BJ (cell line): Measurements from ENCODE around the gene GNAS-AS1. TPM values are rescaled to one million over a fixed set of nuclear protein-coding genes. Genes with fewer than 3 reads are reported as not detected.

ENCODE experiments used
- CTCF ChIA-PET: fragments of 350-600 bp; formaldehyde crosslinking; extraction: SDS; loops from one replicate; lab custom pipeline; 2021; ENCODE audit warnings: antibody characterized with exemption, inconsistent platforms; lab: Yijun Ruan, JAX
- POLR2A ChIA-PET: fragments of 300-600 bp; sonication (Branson Sonifier 250); formaldehyde crosslinking; extraction: SDS; loops from one replicate; lab custom pipeline; 2021; ENCODE audit warnings: antibody characterized with exemption; lab: Charles Lee
- DNase-seq: peaks from one replicate; pipeline ENCODE4 v3.0.0-alpha.2; 2011; ENCODE audit warnings: low read depth
- H3K27me3 ChIP-seq: 2 replicates; pipeline ENCODE4 v1.6.0; 2011; ENCODE audit warnings: low read length; ENCODE audit not compliant: control insufficient read depth, insufficient read depth
- H3K36me3 ChIP-seq: 2 replicates; pipeline ENCODE4 v1.5.1; 2011; ENCODE audit warnings: low read length; ENCODE audit not compliant: control insufficient read depth, insufficient read depth
- H3K4me3 ChIP-seq: 2 replicates; pipeline ENCODE4 v1.5.1; 2011; ENCODE audit warnings: low read depth, mild to moderate bottlenecking, control low read depth, low read length
- CTCF ChIP-seq: IDR thresholded peaks from 2 replicates; pipeline ENCODE4 v1.5.1; 2011; ENCODE audit warnings: low read depth, mild to moderate bottlenecking, control low read depth, inconsistent platforms, low read length, moderate library complexity; ENCODE audit not compliant: insufficient read depth
- polyA plus RNA-seq: library from polyadenylated mRNA; depleted of rRNA; stranded (reverse); fragments of >200 nt; gene quantifications from 2 replicates; pipeline ENCODE4 v1.2.3, GENCODE V29; 2011; rRNA removed
- small RNA-seq: library from RNA; depleted of rRNA; stranded (forward); fragments of <200 nt; gene quantifications from one replicate; pipeline ENCODE3, GENCODE V24; 2012; ENCODE audit warnings: low replicate concordance, low read depth; ENCODE audit not compliant: insufficient read length

GNAS-AS1 gene
- polyA plus RNA-seq, 1 experiment, result 0.45 TPM

GRCh38 chr20:58772786-58773185 lies 77.9 kb downstream of the GNAS-AS1 start:
- ChIA-PET CTCF (no interaction called here), POLR2A (no interaction called here)
- Histone ChIP-seq H3K27me3 (peaks cover 12% of the 10 kb centered on the region), H3K36me3 (no peaks in the 10 kb centered on the region), H3K4me3 (no peak overlapping the region)
- no peak for TF ChIP-seq CTCF
- DNase-seq, result no peak

Small RNA genes lying within 50 kb of the gene (small RNA-seq; reads per million reads assigned to genes)
- gene MIR298, result not detected
- gene RF02127, result not detected
- not detected for gene RF02128
- not detected for gene RF02130
- not detected for gene RF02131

Other genes with a start within 250 kb of the GNAS-AS1 start
- 39.7 and 45.5 TPM in 2 replicates for gene STX16, start 199.6 kb downstream of the GNAS-AS1 start, polyA plus RNA-seq
- gene NPEPL1, start 158.1 kb downstream of the GNAS-AS1 start, polyA plus RNA-seq, result 5.7 and 8.2 TPM in 2 replicates
- gene GNAS, start 1.8 kb upstream of the GNAS-AS1 start, polyA plus RNA-seq, result 1,063 and 1,537 TPM in 2 replicates
- 63.6 and 79.6 TPM in 2 replicates for gene NELFCD, start 130.4 kb upstream of the GNAS-AS1 start, polyA plus RNA-seq
- 231 and 288 TPM in 2 replicates for gene CTSZ, start 156.4 kb upstream of the GNAS-AS1 start, polyA plus RNA-seq
- 0.01 TPM in 1 of 2 replicates, not detected in the other for gene TUBB1, start 168.5 kb upstream of the GNAS-AS1 start, polyA plus RNA-seq
- 54.5 and 75.1 TPM in 2 replicates for gene ATP5F1E, start 181.4 kb upstream of the GNAS-AS1 start, polyA plus RNA-seq
- 76.0 and 85.4 TPM in 2 replicates for gene PRELID3B, start 191.9 kb upstream of the GNAS-AS1 start, polyA plus RNA-seq